ENCODE results near the gene CACNG3.

Gene CACNG3

GRCh38 chr16:24396350-24397271, 140.5 kb downstream of the CACNG3 start:
- DNase-seq (ENCODE audit: low read depth in 2 of 2), result no peak

- no peak for DNase-seq (ENCODE audit: low read depth in 2 of 2)
These were observed 152.9 kb downstream of the CACNG3 start for GRCh38 chr16:24409045-24409444.

Measured in fibroblast of skin of left biceps (primary cell).